H1 (cell line): ENCODE data around the gene SLC15A2. TPM values are rescaled to one million over a fixed set of nuclear protein-coding genes. Genes with fewer than 3 reads are reported as not detected.

Experiments used
- CTCF ChIA-PET: fragments of 300-600 bp; sonication (Branson Sonifier 250); formaldehyde crosslinking; loops from one replicate; lab custom pipeline; 2021; ENCODE audit not compliant: partially characterized antibody; lab: Charles Lee
- POLR2A ChIA-PET: fragments of 300-600 bp; sonication (Branson Sonifier 250); formaldehyde crosslinking; loops from one replicate; lab custom pipeline; 2021; ENCODE audit warnings: inconsistent platforms; ENCODE audit not compliant: partially characterized antibody; lab: Charles Lee
- DNase-seq, 2 experiments: peaks; one replicate each; pipeline versions ENCODE4 v3.0.0 to v3.0.0-alpha.2; 2010 to 2022; ENCODE audit warnings: low spot score in 2 of 2, low read depth in 1 of 2, mixed read lengths in 1 of 2
- FAIRE-seq: peaks from 2 replicates; lab custom pipeline; 2011; peaks lifted over from hg19 to GRCh38; lab: Jason Lieb, UNC
- H2AFZ ChIP-seq: 2 replicates; pipeline ENCODE4 v1.8.1; 2012; ENCODE audit warnings: low read length, inconsistent platforms
- H2AK5ac ChIP-seq: 2 replicates; pipeline ENCODE4 v1.6.1; 2013; ENCODE audit warnings: low read depth, low read length
- H2BK120ac ChIP-seq: replicated peaks from 2 replicates; pipeline ENCODE3; 2013; ENCODE audit warnings: low read depth, low read length, inconsistent platforms
- H2BK12ac ChIP-seq: 2 replicates; pipeline ENCODE4 v1.6.1; 2013; ENCODE audit warnings: low read depth, low read length
- H2BK15ac ChIP-seq: 2 replicates; pipeline ENCODE4 v1.6.1; 2013; ENCODE audit warnings: low read length
- H2BK20ac ChIP-seq: 2 replicates; pipeline ENCODE4 v1.6.1; 2013; ENCODE audit warnings: low read length
- H2BK5ac ChIP-seq: 2 replicates; pipeline ENCODE4 v1.6.1; 2013; ENCODE audit warnings: low read depth, low read length
- H3K14ac ChIP-seq: 2 replicates; pipeline ENCODE4 v1.6.1; 2013; ENCODE audit warnings: inconsistent platforms; ENCODE audit not compliant: insufficient read length
- H3K18ac ChIP-seq: 2 replicates; pipeline ENCODE4 v1.6.1; 2013; ENCODE audit warnings: low read length; ENCODE audit errors: extremely low read depth
- H3K23ac ChIP-seq: 2 replicates; pipeline ENCODE4 v1.6.1; 2013; ENCODE audit warnings: inconsistent platforms; ENCODE audit not compliant: insufficient read length
- H3K23me2 ChIP-seq: 2 replicates; pipeline ENCODE4 v1.6.1; 2013; ENCODE audit warnings: low read depth, low read length
- H3K27ac ChIP-seq: 2 replicates; pipeline ENCODE4 v1.6.1; 2011; ENCODE audit warnings: low read depth, low read length, inconsistent platforms
- H3K27me3 ChIP-seq, 4 experiments: replicated peaks in 1 of 4; 1 replicate in 1 of 4; 2 replicates in 3 of 4; pipeline versions ENCODE4 v1.6.1 to v1.8.1; 2011 to 2013; ENCODE audit warnings: low read length in 3 of 4, mild to moderate bottlenecking in 3 of 4, inconsistent platforms in 2 of 4, mixed read lengths in 2 of 4, moderate library complexity in 1 of 4; ENCODE audit not compliant: control insufficient read depth in 3 of 4, insufficient read depth in 3 of 4; ENCODE audit errors: extremely low read depth in 1 of 4
- H3K36me3 ChIP-seq, 4 experiments: 2 replicates each; pipeline versions ENCODE4 v1.6.1 to v1.8.1; 2011 to 2013; ENCODE audit warnings: mild to moderate bottlenecking in 4 of 4, low read length in 3 of 4, moderate library complexity in 2 of 4, control low read depth in 1 of 4, inconsistent platforms in 1 of 4; ENCODE audit not compliant: insufficient read depth in 4 of 4, control insufficient read depth in 2 of 4
- H3K4ac ChIP-seq: replicated peaks from 2 replicates; pipeline ENCODE3; 2013; ENCODE audit warnings: low read length, low read depth, mixed read lengths, inconsistent platforms; ENCODE audit not compliant: insufficient read length
- H3K4me1 ChIP-seq, 4 experiments: replicated peaks in 1 of 4; 1 replicate in 1 of 4; 2 replicates in 3 of 4; pipeline versions ENCODE4 v1.6.1 to v1.8.1; 2011 to 2013; ENCODE audit warnings: low read length in 3 of 4, inconsistent platforms in 2 of 4, mixed read lengths in 1 of 4; ENCODE audit not compliant: insufficient read depth in 4 of 4, control insufficient read depth in 3 of 4
- H3K4me2 ChIP-seq, 2 experiments: 2 replicates each; pipeline versions ENCODE4 v1.6.1 to v1.8.1; 2011 to 2013; ENCODE audit warnings: low read depth in 2 of 2, low read length in 2 of 2, control low read depth in 1 of 2, inconsistent platforms in 1 of 2, mild to moderate bottlenecking in 1 of 2; ENCODE audit not compliant: insufficient read depth in 1 of 2
- H3K4me3 ChIP-seq, 4 experiments: fragments of 200-600, 300-600 bp in 1 of 4; sonication (generic), shearing (Covaris generic), sonication (Bioruptor Twin) in 1 of 4; 2 replicates each; pipeline versions ENCODE4 v1.5.1 to v1.8.1; 2011 to 2016; ENCODE audit warnings: low read length in 4 of 4, low read depth in 3 of 4, control low read depth in 2 of 4, inconsistent platforms in 2 of 4, mild to moderate bottlenecking in 2 of 4, mixed read lengths in 1 of 4, moderate library complexity in 1 of 4; ENCODE audit not compliant: insufficient read depth in 2 of 4; ENCODE audit errors: extremely low read depth in 1 of 4
- H3K56ac ChIP-seq: replicated peaks from 2 replicates; pipeline ENCODE3; 2013; ENCODE audit warnings: low read depth, mild to moderate bottlenecking, mixed read lengths, low read length, inconsistent platforms; ENCODE audit not compliant: insufficient read length
- H3K79me1 ChIP-seq: 2 replicates; pipeline ENCODE4 v1.6.1; 2013; ENCODE audit warnings: low read depth, low read length, control low read depth
- H3K79me2 ChIP-seq, 2 experiments: 2 replicates each; pipeline versions ENCODE4 v1.6.1 to v1.8.1; 2012 to 2013; ENCODE audit warnings: low read length in 2 of 2, mild to moderate bottlenecking in 2 of 2, inconsistent platforms in 1 of 2; ENCODE audit not compliant: insufficient read depth in 2 of 2, control insufficient read depth in 1 of 2
- H3K9ac ChIP-seq, 4 experiments: replicated peaks in 1 of 4; 1 replicate in 1 of 4; 2 replicates in 3 of 4; pipeline versions ENCODE4 v1.6.1 to v1.8.1; 2011 to 2013; ENCODE audit warnings: low read depth in 3 of 4, low read length in 3 of 4, control low read depth in 2 of 4, mild to moderate bottlenecking in 2 of 4, moderate library complexity in 2 of 4, inconsistent platforms in 1 of 4; ENCODE audit errors: extremely low read depth in 1 of 4
- H3K9me3 ChIP-seq, 2 experiments: 2 replicates each; pipeline versions ENCODE4 v1.6.1 to v1.8.1; 2012 to 2013; ENCODE audit warnings: mild to moderate bottlenecking in 2 of 2, moderate library complexity in 2 of 2, control low read depth in 1 of 2, inconsistent platforms in 1 of 2, low read depth in 1 of 2, low read length in 1 of 2, mixed read lengths in 1 of 2; ENCODE audit not compliant: insufficient read depth in 2 of 2
- H4K20me1 ChIP-seq, 2 experiments: replicated peaks in 1 of 2; 2 replicates each; pipeline versions ENCODE3 to v1.8.1; 2011 to 2013; ENCODE audit warnings: inconsistent platforms in 2 of 2, low read length in 2 of 2, mild to moderate bottlenecking in 1 of 2; ENCODE audit not compliant: insufficient read depth in 2 of 2, control insufficient read depth in 1 of 2
- H4K5ac ChIP-seq: 2 replicates; pipeline ENCODE4 v1.6.1; 2013; ENCODE audit warnings: low read length, low read depth, mixed read lengths, inconsistent platforms; ENCODE audit not compliant: insufficient read length
- H4K8ac ChIP-seq: 2 replicates; pipeline ENCODE4 v1.8.0; 2013; ENCODE audit warnings: mild to moderate bottlenecking, moderate library complexity, low read length, inconsistent platforms; ENCODE audit not compliant: insufficient read depth; ENCODE audit errors: extremely low read depth
- H4K91ac ChIP-seq: replicated peaks from 2 replicates; pipeline ENCODE3; 2013; ENCODE audit warnings: low read length, mixed read lengths, inconsistent platforms; ENCODE audit not compliant: insufficient read length
- RAD21 ChIP-seq, 2 experiments: IDR thresholded peaks in 1 of 2; conservative IDR thresholded peaks in 1 of 2; 2 replicates each; pipeline ENCODE4 v1.6.1; 2011; ENCODE audit warnings: low read depth in 2 of 2, low read length in 2 of 2, improper control_type of control experiment in 1 of 2, inconsistent platforms in 1 of 2, mild to moderate bottlenecking in 1 of 2, moderate library complexity in 1 of 2
- TEAD4 ChIP-seq: IDR thresholded peaks from 2 replicates; pipeline ENCODE4 v1.6.1; 2012; ENCODE audit warnings: low read depth, low read length, inconsistent platforms, mixed read lengths
- WGBS, 2 experiments: shearing (Covaris generic) in 1 of 2; methylation state at CpG; one replicate each; pipeline versions ENCODE4 v1.1.6 to v1.1.7; 2013 to 2015; ENCODE audit warnings: low lambda C conversion rate in 2 of 2, mixed read lengths in 2 of 2, inconsistent platforms in 1 of 2, low coverage in 1 of 2, missing lambda C conversion rate in 1 of 2; ENCODE audit not compliant: insufficient replicate concordance in 2 of 2, insufficient coverage in 1 of 2, insufficient read length in 1 of 2; ENCODE audit errors: extremely low coverage in 1 of 2, missing lambda C conversion rate in 1 of 2; 5-methylcytosine and 5-hydroxymethylcytosine counted together
- polyA plus RNA-seq, 7 experiments: library from polyadenylated mRNA; depleted of rRNA in 3 of 7; stranded (reverse) in 5 of 7; unstranded in 2 of 7; fragments of >200 nt in 5 of 7; fragments of 200-250 nt in 2 of 7; gene quantifications; 1 replicate in 5 of 7; 2 replicates in 1 of 7; 4 replicates in 1 of 7; pipeline versions ENCODE4 v1.2.1 to v1.2.3, GENCODE V29; 2011 to 2013; ENCODE audit warnings: missing spikeins in 2 of 7, mixed read lengths in 2 of 7
- total RNA-seq: library from RNA; stranded (reverse); fragmentation: NEBNext Ultra II Directional; extraction: Animal tissue kit (Norgen Biotek cat#: 25700); gene quantifications from 2 replicates; pipeline ENCODE4 v1.2.1, GENCODE V29; 2021
- TF ChIP-seq, protein P1 (sequence below), 3 experiments: IDR thresholded peaks; 1 replicate in 2 of 3; 2 replicates in 1 of 3; pipeline versions ENCODE4 v1.5.1 to v1.6.1; 2011; ENCODE audit warnings: low read length in 3 of 3, mild to moderate bottlenecking in 3 of 3, inconsistent platforms in 2 of 3, low read depth in 1 of 3, moderate library complexity in 1 of 3; ENCODE audit not compliant: insufficient read depth in 1 of 3; ENCODE audit errors: control extremely low read depth in 1 of 3

The SLC15A2 gene
- total and polyA plus RNA-seq, 2 of the 8 experiments (the other 6 are each of a cell fraction or from before 2014, with no cell fraction given), result 2.0 to 3.6 TPM

DNA sequence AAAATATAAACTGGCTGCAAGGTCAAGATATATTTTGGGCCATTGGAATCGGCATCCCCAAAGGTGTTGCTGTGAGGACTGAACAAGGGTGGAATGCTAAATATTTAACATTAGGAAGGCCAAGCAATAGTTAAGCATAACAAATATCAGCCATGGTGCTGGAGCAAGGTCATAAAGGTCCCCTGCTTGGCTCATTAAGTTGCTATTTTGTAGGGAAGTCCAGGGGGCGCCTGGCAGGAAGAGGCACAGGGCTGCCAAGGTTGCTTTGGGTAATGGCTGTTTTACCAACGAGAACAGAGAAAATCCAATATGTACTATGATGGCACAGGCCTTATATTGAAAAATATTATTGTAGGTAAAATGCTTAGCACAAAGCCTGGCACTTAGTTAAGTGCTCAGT, 62.2 kb downstream of the SLC15A2 start:
- H2AK5ac ChIP-seq, result no peak overlapping the region
- H3K9me3 ChIP-seq, result no peaks in the 10 kb centered on the region
- no peaks in the 10 kb centered on the region for H4K20me1 ChIP-seq
- no peaks in the 10 kb centered on the region for H3K27me3 ChIP-seq
- WGBS, 2 experiments, result 62% methylated on average over 3 of the region's 3 CpGs; no CpG with 5 or more reads in 1 of the 2 experiments
- no peak overlapping the region for H2BK12ac ChIP-seq
- H2BK15ac ChIP-seq, result no peak overlapping the region
- H3K23me2 ChIP-seq, result no peaks in the 10 kb centered on the region
- ChIA-PET POLR2A (no interaction called here), CTCF (interaction anchor here (1.2 to 1.5 kb wide), 3 partner anchors 8 to 16 kb away, joined by 3 read pairs; no protein-coding TSS in a partner anchor)
- no peak overlapping the region for H3K56ac ChIP-seq
- H3K4ac ChIP-seq, result no peak overlapping the region
- H3K14ac ChIP-seq, result no peak overlapping the region
- no peak overlapping the region for H4K8ac ChIP-seq
- peaks cover 0 to 4% (median 2%) of the 10 kb centered on the region in 4 experiments; a peak in 2 of 7 replicates for H3K4me1 ChIP-seq
- H3K18ac ChIP-seq, result no peak overlapping the region
- no peak overlapping the region for H2BK5ac ChIP-seq
- no peak overlapping the region for H4K5ac ChIP-seq
- peak overlapping the region in 1 of 2 experiments; percentile 25; a peak in 2 of 4 replicates for H3K4me2 ChIP-seq
- peak; percentile 13 for FAIRE-seq
- no peaks in the 10 kb centered on the region for H3K79me2 ChIP-seq
- no peak overlapping the region for H4K91ac ChIP-seq
- H3K4me3 ChIP-seq, result no peak overlapping the region
- H3K23ac ChIP-seq, result no peak overlapping the region
- H3K9ac ChIP-seq, result no peak overlapping the region
- H3K79me1 ChIP-seq, result no peaks in the 10 kb centered on the region
- no peaks in the 10 kb centered on the region; a peak in 1 of 8 replicates for H3K36me3 ChIP-seq
- H3K27ac ChIP-seq, result no peak overlapping the region
- DNase-seq, result no peak
- no peak overlapping the region for H2AFZ ChIP-seq
- no peak overlapping the region for H2BK120ac ChIP-seq
- H2BK20ac ChIP-seq, result no peak overlapping the region
- peak; percentile 71 for TF ChIP-seq TEAD4
- TF ChIP-seq, protein P1, sequence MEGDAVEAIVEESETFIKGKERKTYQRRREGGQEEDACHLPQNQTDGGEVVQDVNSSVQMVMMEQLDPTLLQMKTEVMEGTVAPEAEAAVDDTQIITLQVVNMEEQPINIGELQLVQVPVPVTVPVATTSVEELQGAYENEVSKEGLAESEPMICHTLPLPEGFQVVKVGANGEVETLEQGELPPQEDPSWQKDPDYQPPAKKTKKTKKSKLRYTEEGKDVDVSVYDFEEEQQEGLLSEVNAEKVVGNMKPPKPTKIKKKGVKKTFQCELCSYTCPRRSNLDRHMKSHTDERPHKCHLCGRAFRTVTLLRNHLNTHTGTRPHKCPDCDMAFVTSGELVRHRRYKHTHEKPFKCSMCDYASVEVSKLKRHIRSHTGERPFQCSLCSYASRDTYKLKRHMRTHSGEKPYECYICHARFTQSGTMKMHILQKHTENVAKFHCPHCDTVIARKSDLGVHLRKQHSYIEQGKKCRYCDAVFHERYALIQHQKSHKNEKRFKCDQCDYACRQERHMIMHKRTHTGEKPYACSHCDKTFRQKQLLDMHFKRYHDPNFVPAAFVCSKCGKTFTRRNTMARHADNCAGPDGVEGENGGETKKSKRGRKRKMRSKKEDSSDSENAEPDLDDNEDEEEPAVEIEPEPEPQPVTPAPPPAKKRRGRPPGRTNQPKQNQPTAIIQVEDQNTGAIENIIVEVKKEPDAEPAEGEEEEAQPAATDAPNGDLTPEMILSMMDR (IDR thresholded peaks at IDR 0.05; ENCODE audit: control extremely low read depth in 1 of 3, insufficient read depth in 1 of 3, low read depth in 1 of 3, low read length in 3 of 3), result peak; percentile 13 to 26 (median 20); a peak in 3 of 4 replicates
- peak in 1 of 2 experiments; percentile 28; a peak in 1 of 4 replicates for TF ChIP-seq RAD21 (IDR thresholded peaks at IDR 0.05 in 1 of 2, conservative IDR thresholded peaks at IDR 0.05 in 1 of 2; ENCODE audit: low read depth in 2 of 2, low read length in 2 of 2)
